IMR-90 (cell line): ENCODE results near the gene FNBP1. TPM values are rescaled to one million over a fixed set of nuclear protein-coding genes. Genes with fewer than 3 reads are reported as not detected.

ENCODE experiments used
- ATAC-seq: fragments of 200-7000 bp; cut with Tn5 transposase; 2 replicates; pipeline ENCODE4 v1.9.1; 2020; ENCODE audit warnings: low read depth, mild to moderate bottlenecking, moderate library complexity
- BruUV-seq: library from RNA; stranded (reverse); fragments of 400-500 nt; replicated peaks from 2 replicates; lab custom pipeline; 2021; lab: Mats Ljungman, UMichigan
- CTCF ChIA-PET: fragments of 300-600 bp; formaldehyde crosslinking; extraction: SDS; loops from one replicate; lab custom pipeline; 2021; ENCODE audit warnings: antibody characterized with exemption; lab: Yijun Ruan, JAX
- POLR2A ChIA-PET: fragments of 300-600 bp; sonication (Branson Sonifier 250); formaldehyde crosslinking; loops from one replicate; lab custom pipeline; 2022; ENCODE audit warnings: antibody characterized with exemption; ENCODE audit not compliant: unreplicated experiment; lab: Charles Lee
- DNase-seq: peaks from one replicate; pipeline ENCODE4 v3.0.0; 2013
- H2AFZ ChIP-seq: replicated peaks from 2 replicates; pipeline ENCODE3; 2013; ENCODE audit warnings: low read length, mild to moderate bottlenecking; ENCODE audit not compliant: poor library complexity
- H2AK5ac ChIP-seq: 2 replicates; pipeline ENCODE4 v1.6.1; 2013; ENCODE audit warnings: low read depth, low read length, inconsistent platforms
- H2AK9ac ChIP-seq: replicated peaks from 2 replicates; pipeline ENCODE3; 2013; ENCODE audit warnings: mild to moderate bottlenecking, low read depth, low read length, moderate library complexity; ENCODE audit not compliant: poor library complexity
- H2BK120ac ChIP-seq: 2 replicates; pipeline ENCODE4 v1.6.1; 2013; ENCODE audit warnings: low read depth, low read length, inconsistent platforms
- H2BK15ac ChIP-seq: 3 replicates; pipeline ENCODE4 v1.6.1; 2013; ENCODE audit warnings: low read depth, low read length, inconsistent platforms
- H2BK20ac ChIP-seq: 2 replicates; pipeline ENCODE4 v1.6.1; 2013; ENCODE audit warnings: low read depth, mild to moderate bottlenecking, inconsistent platforms, low read length, moderate library complexity
- H2BK5ac ChIP-seq: 2 replicates; pipeline ENCODE4 v1.6.1; 2013; ENCODE audit warnings: mild to moderate bottlenecking, low read depth, low read length, inconsistent platforms; ENCODE audit not compliant: poor library complexity, severe bottlenecking
- H3K14ac ChIP-seq: replicated peaks from 2 replicates; pipeline ENCODE4 v1.6.1; 2013; ENCODE audit warnings: low read depth, low read length, inconsistent platforms
- H3K18ac ChIP-seq: 2 replicates; pipeline ENCODE4 v1.6.1; 2013; ENCODE audit warnings: low read depth, low read length, control low read depth
- H3K23ac ChIP-seq: 2 replicates; pipeline ENCODE4 v1.6.1; 2013; ENCODE audit warnings: low read depth, low read length, inconsistent platforms
- H3K27ac ChIP-seq: 2 replicates; pipeline ENCODE4 v1.5.1; 2013; ENCODE audit warnings: mild to moderate bottlenecking, control low read depth, low read length; ENCODE audit not compliant: insufficient read depth
- H3K27me3 ChIP-seq: 2 replicates; pipeline ENCODE4 v1.6.1; 2013; ENCODE audit warnings: low read length; ENCODE audit not compliant: control insufficient read depth, insufficient read depth
- H3K36me3 ChIP-seq: 2 replicates; pipeline ENCODE4 v1.6.1; 2013; ENCODE audit warnings: low read length, mixed read lengths; ENCODE audit not compliant: control insufficient read depth, insufficient read depth
- H3K4ac ChIP-seq: 2 replicates; pipeline ENCODE4 v1.6.1; 2013; ENCODE audit warnings: low read depth, low read length, inconsistent platforms
- H3K4me1 ChIP-seq: 2 replicates; pipeline ENCODE4 v1.6.1; 2013; ENCODE audit warnings: low read length, mixed read lengths; ENCODE audit not compliant: control insufficient read depth, insufficient read depth
- H3K4me2 ChIP-seq: 2 replicates; pipeline ENCODE4 v1.6.1; 2013; ENCODE audit warnings: low read depth, mild to moderate bottlenecking, control low read depth, low read length, moderate library complexity
- H3K4me3 ChIP-seq: 2 replicates; pipeline ENCODE4 v1.5.1; 2013; ENCODE audit warnings: low read depth, mild to moderate bottlenecking, control low read depth, low read length, moderate library complexity; ENCODE audit not compliant: insufficient read depth
- H3K56ac ChIP-seq: 2 replicates; pipeline ENCODE4 v1.6.1; 2013; ENCODE audit warnings: low read length, inconsistent platforms; ENCODE audit not compliant: insufficient read depth; ENCODE audit errors: extremely low read depth
- H3K79me1 ChIP-seq, 2 experiments: 2 replicates each; pipeline ENCODE4 v1.6.1; 2013; ENCODE audit warnings: low read length in 2 of 2, inconsistent platforms in 1 of 2, low read depth in 1 of 2
- H3K9ac ChIP-seq: 2 replicates; pipeline ENCODE4 v1.6.1; 2013; ENCODE audit warnings: low read depth, low read length, control low read depth
- H3K9me1 ChIP-seq: 2 replicates; pipeline ENCODE4 v1.6.1; 2013; ENCODE audit warnings: low read length, inconsistent platforms; ENCODE audit not compliant: insufficient read depth
- H3K9me3 ChIP-seq: 2 replicates; pipeline ENCODE4 v1.6.1; 2013; ENCODE audit warnings: low read length; ENCODE audit not compliant: control insufficient read depth, insufficient read depth
- H4K20me1 ChIP-seq: 2 replicates; pipeline ENCODE4 v1.6.1; 2013; ENCODE audit warnings: low read length, inconsistent platforms; ENCODE audit not compliant: insufficient read depth
- H4K5ac ChIP-seq: 2 replicates; pipeline ENCODE4 v1.6.1; 2013; ENCODE audit warnings: mild to moderate bottlenecking, low read depth, low read length, control low read depth
- H4K8ac ChIP-seq, 2 experiments: 2 replicates each; pipeline ENCODE4 v1.6.1; 2013; ENCODE audit warnings: low read depth in 2 of 2, low read length in 2 of 2, control low read depth in 1 of 2, inconsistent platforms in 1 of 2
- H4K91ac ChIP-seq: 2 replicates; pipeline ENCODE4 v1.6.1; 2013; ENCODE audit warnings: low read depth, low read length, inconsistent platforms; ENCODE audit not compliant: insufficient read depth
- BHLHE40 ChIP-seq: fragments of 150-350 bp; IDR thresholded peaks from 2 replicates; pipeline ENCODE4 v1.6.1; 2016; ENCODE audit warnings: mild to moderate bottlenecking, low read depth, low read length
- CHD1 ChIP-seq: IDR thresholded peaks from 2 replicates; pipeline ENCODE4 v1.6.1; 2012; ENCODE audit warnings: low read depth, low read length, improper control_type of control experiment
- FOS ChIP-seq: fragments of 150-350 bp; IDR thresholded peaks from 2 replicates; pipeline ENCODE4 v1.6.1; 2016; ENCODE audit warnings: low read depth, low read length
- MAFK ChIP-seq: IDR thresholded peaks from 2 replicates; pipeline ENCODE4 v1.6.1; 2012; ENCODE audit warnings: low read depth, low read length, improper control_type of control experiment
- MAZ ChIP-seq: IDR thresholded peaks from 2 replicates; pipeline ENCODE4 v1.6.1; 2012; ENCODE audit warnings: low read depth, mild to moderate bottlenecking, low read length, improper control_type of control experiment, moderate library complexity, borderline replicate concordance
- MXI1 ChIP-seq: IDR thresholded peaks from 2 replicates; pipeline ENCODE4 v1.6.1; 2012; ENCODE audit warnings: low read depth, mild to moderate bottlenecking, low read length, moderate library complexity, borderline replicate concordance
- NFE2L2 ChIP-seq: fragments of 150-350 bp; IDR thresholded peaks from 2 replicates; pipeline ENCODE4 v1.6.1; 2016; ENCODE audit warnings: low read depth, mild to moderate bottlenecking, low read length
- POLR2A ChIP-seq: IDR thresholded peaks from 2 replicates; pipeline ENCODE4 v1.6.1; 2012; ENCODE audit warnings: mild to moderate bottlenecking, low read depth, low read length
- RAD21 ChIP-seq: IDR thresholded peaks from 2 replicates; pipeline ENCODE4 v1.6.1; 2012; ENCODE audit warnings: low read length, improper control_type of control experiment
- RCOR1 ChIP-seq: IDR thresholded peaks from 2 replicates; pipeline ENCODE4 v1.6.1; 2012; ENCODE audit warnings: mild to moderate bottlenecking, low read length, improper control_type of control experiment; ENCODE audit not compliant: insufficient replicate concordance
- RFX5 ChIP-seq: IDR thresholded peaks from 2 replicates; pipeline ENCODE4 v1.8.0; 2012; ENCODE audit warnings: low read depth, mild to moderate bottlenecking, low read length, moderate library complexity
- SMC3 ChIP-seq: fragments of 150-350 bp; IDR thresholded peaks from 2 replicates; pipeline ENCODE4 v1.6.1; 2016; ENCODE audit warnings: low read depth, mild to moderate bottlenecking, antibody characterized with exemption, low read length, moderate library complexity
- WGBS, 2 experiments: methylation state at CpG; one replicate each; pipeline versions ENCODE4 v1.1.5 to v1.1.7; 2013; ENCODE audit warnings: missing lambda C conversion rate in 2 of 2; ENCODE audit not compliant: insufficient read length in 1 of 2; ENCODE audit errors: extremely low coverage in 2 of 2; 5-methylcytosine and 5-hydroxymethylcytosine counted together
- dilution Hi-C: fragments of 300-500 bp; cut with HindIII; formaldehyde crosslinking; loops from one replicate; pipeline ENCODE4 v1.14.3; 2018; ENCODE audit warnings: low sequenced_read_pairs; ENCODE audit not compliant: unreplicated experiment
- in situ Hi-C: fragments of 300-500 bp; cut with MboI; formaldehyde crosslinking; loops from 3 replicates; pipeline ENCODE4 v1.14.3; 2019; ENCODE audit warnings: low sequenced_read_pairs, inconsistent platforms, mixed read lengths
- intact Hi-C: fragments of 100-400 bp; cut with micrococcal nuclease; formaldehyde crosslinking; loops from 2 replicates; pipeline ENCODE4 v1.10.0; 2022
- polyA plus RNA-seq, 3 experiments: library from polyadenylated mRNA; depleted of rRNA; stranded (reverse); fragments of >200 nt; gene quantifications; 2 replicates each; pipeline ENCODE4 v1.2.3, GENCODE V29; 2012; ENCODE audit warnings: low replicate concordance in 1 of 3
- total RNA-seq: library from RNA; depleted of rRNA; stranded (reverse); fragments of >200 nt; gene quantifications from 2 replicates; pipeline ENCODE4 v1.2.3, GENCODE V29; 2012
- TF ChIP-seq, protein P1 (sequence below): fragments of 150-350 bp; IDR thresholded peaks from 2 replicates; pipeline ENCODE4 v1.6.1; 2016; ENCODE audit warnings: low read depth, mild to moderate bottlenecking, low read length, moderate library complexity, borderline replicate concordance

The FNBP1 gene
- total and polyA plus RNA-seq, 2 of the 4 experiments (the other 2 are of a cell fraction): 10.3 to 15.4 TPM

DNA sequence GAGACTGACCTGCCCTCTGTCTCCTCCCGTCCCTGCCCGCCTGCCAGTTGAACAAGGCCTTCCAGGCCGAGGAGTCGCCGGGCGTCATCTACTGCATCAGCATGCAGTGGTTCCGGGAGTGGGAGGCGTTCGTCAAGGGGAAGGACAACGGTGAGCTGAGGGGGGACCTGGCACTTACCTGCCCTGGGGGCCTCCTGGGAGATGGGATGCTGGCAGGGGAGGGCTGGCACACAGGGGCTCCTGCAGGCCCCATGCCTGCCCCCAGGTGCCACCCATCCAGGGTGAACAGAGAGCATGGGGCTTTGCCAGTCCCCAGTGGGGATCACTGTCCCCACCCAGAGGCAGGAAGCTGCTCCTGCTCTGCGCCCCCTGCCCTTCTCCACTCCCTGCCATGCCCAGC lies 164.7 kb downstream of the FNBP1 start:
- no peaks in the 10 kb centered on the region for H3K79me1 ChIP-seq
- ATAC-seq (no peak), DNase-seq (no peak)
- ChIA-PET POLR2A (no interaction called here), CTCF (no interaction called here)
- H3K9me1 ChIP-seq: peaks cover 3% of the 10 kb centered on the region; the same call in 1 of the 2 replicates
- no TSS peak for BruUV-seq
- no peak overlapping the region for H3K4ac ChIP-seq
- H3K27ac ChIP-seq: no peak overlapping the region
- H3K4me1 ChIP-seq: no peaks in the 10 kb centered on the region
- no peak overlapping the region for H3K4me2 ChIP-seq
- H3K9me3 ChIP-seq: no peaks in the 10 kb centered on the region
- H3K14ac ChIP-seq: no peak overlapping the region
- WGBS, 2 experiments: 97% methylated on average over 6 of the region's 11 CpGs; no CpG with 5 or more reads in 1 of the 2 experiments
- no peak overlapping the region for H4K8ac ChIP-seq
- H4K20me1 ChIP-seq: no peaks in the 10 kb centered on the region
- no peak overlapping the region for H2BK120ac ChIP-seq
- no peak overlapping the region for H2BK15ac ChIP-seq
- no peak overlapping the region for H2AK5ac ChIP-seq
- H2AFZ ChIP-seq: no peak overlapping the region
- H3K4me3 ChIP-seq: no peak overlapping the region
- dilution Hi-C loops (no loop called here), intact Hi-C loops (no loop called here), in situ Hi-C loops (loop anchor here (25.0 kb wide), 1 partner anchor 184 kb away; the partner anchor contains the start of gene GPR107)
- H4K91ac ChIP-seq: no peak overlapping the region
- no peak overlapping the region for H4K5ac ChIP-seq
- H2BK20ac ChIP-seq: no peak overlapping the region
- no peak overlapping the region for H3K56ac ChIP-seq
- no peak overlapping the region for H2BK5ac ChIP-seq
- H3K36me3 ChIP-seq: peaks cover 56% of the 10 kb centered on the region
- H3K9ac ChIP-seq: no peak overlapping the region
- H2AK9ac ChIP-seq: no peak overlapping the region
- H3K23ac ChIP-seq: no peak overlapping the region
- no peak for TF ChIP-seq RCOR1
- TF ChIP-seq NFE2L2: no peak
- no peak for TF ChIP-seq FOS
- TF ChIP-seq RAD21: no peak
- TF ChIP-seq MAZ: no peak
- TF ChIP-seq, protein P1, sequence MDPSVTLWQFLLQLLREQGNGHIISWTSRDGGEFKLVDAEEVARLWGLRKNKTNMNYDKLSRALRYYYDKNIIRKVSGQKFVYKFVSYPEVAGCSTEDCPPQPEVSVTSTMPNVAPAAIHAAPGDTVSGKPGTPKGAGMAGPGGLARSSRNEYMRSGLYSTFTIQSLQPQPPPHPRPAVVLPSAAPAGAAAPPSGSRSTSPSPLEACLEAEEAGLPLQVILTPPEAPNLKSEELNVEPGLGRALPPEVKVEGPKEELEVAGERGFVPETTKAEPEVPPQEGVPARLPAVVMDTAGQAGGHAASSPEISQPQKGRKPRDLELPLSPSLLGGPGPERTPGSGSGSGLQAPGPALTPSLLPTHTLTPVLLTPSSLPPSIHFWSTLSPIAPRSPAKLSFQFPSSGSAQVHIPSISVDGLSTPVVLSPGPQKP: no peak
- no peak for TF ChIP-seq SMC3
- no peak for TF ChIP-seq MXI1
- TF ChIP-seq CHD1: no peak
- no peak for TF ChIP-seq BHLHE40
- no peak for TF ChIP-seq RFX5
- no peak for TF ChIP-seq MAFK
- TF ChIP-seq POLR2A: no peak
- H3K18ac ChIP-seq: no peak overlapping the region
- H3K27me3 ChIP-seq: no peaks in the 10 kb centered on the region
